IMR-90 (cell line): ENCODE measurements around the gene CENPU. TPM values are rescaled to one million over a fixed set of nuclear protein-coding genes. Genes with fewer than 3 reads are reported as not detected.

Experiments used
- ATAC-seq: fragments of 200-7000 bp; cut with Tn5 transposase; 2 replicates; pipeline ENCODE4 v1.9.1; 2020; ENCODE audit warnings: low read depth, mild to moderate bottlenecking, moderate library complexity
- BruUV-seq: library from RNA; stranded (reverse); fragments of 400-500 nt; replicated peaks from 2 replicates; lab custom pipeline; 2021; lab: Mats Ljungman, UMichigan
- CTCF ChIA-PET: fragments of 300-600 bp; formaldehyde crosslinking; extraction: SDS; loops from one replicate; lab custom pipeline; 2021; ENCODE audit warnings: antibody characterized with exemption; lab: Yijun Ruan, JAX
- POLR2A ChIA-PET: fragments of 300-600 bp; sonication (Branson Sonifier 250); formaldehyde crosslinking; loops from one replicate; lab custom pipeline; 2022; ENCODE audit warnings: antibody characterized with exemption; ENCODE audit not compliant: unreplicated experiment; lab: Charles Lee
- DNase-seq: peaks from one replicate; pipeline ENCODE4 v3.0.0; 2013
- H2AFZ ChIP-seq: replicated peaks from 2 replicates; pipeline ENCODE3; 2013; ENCODE audit warnings: low read length, mild to moderate bottlenecking; ENCODE audit not compliant: poor library complexity
- H2AK5ac ChIP-seq: 2 replicates; pipeline ENCODE4 v1.6.1; 2013; ENCODE audit warnings: low read depth, low read length, inconsistent platforms
- H2AK9ac ChIP-seq: replicated peaks from 2 replicates; pipeline ENCODE3; 2013; ENCODE audit warnings: mild to moderate bottlenecking, low read depth, low read length, moderate library complexity; ENCODE audit not compliant: poor library complexity
- H2BK120ac ChIP-seq: 2 replicates; pipeline ENCODE4 v1.6.1; 2013; ENCODE audit warnings: low read depth, low read length, inconsistent platforms
- H2BK15ac ChIP-seq: 3 replicates; pipeline ENCODE4 v1.6.1; 2013; ENCODE audit warnings: low read depth, low read length, inconsistent platforms
- H2BK20ac ChIP-seq: 2 replicates; pipeline ENCODE4 v1.6.1; 2013; ENCODE audit warnings: low read depth, mild to moderate bottlenecking, inconsistent platforms, low read length, moderate library complexity
- H2BK5ac ChIP-seq: 2 replicates; pipeline ENCODE4 v1.6.1; 2013; ENCODE audit warnings: mild to moderate bottlenecking, low read depth, low read length, inconsistent platforms; ENCODE audit not compliant: poor library complexity, severe bottlenecking
- H3K14ac ChIP-seq: replicated peaks from 2 replicates; pipeline ENCODE4 v1.6.1; 2013; ENCODE audit warnings: low read depth, low read length, inconsistent platforms
- H3K18ac ChIP-seq: 2 replicates; pipeline ENCODE4 v1.6.1; 2013; ENCODE audit warnings: low read depth, low read length, control low read depth
- H3K23ac ChIP-seq: 2 replicates; pipeline ENCODE4 v1.6.1; 2013; ENCODE audit warnings: low read depth, low read length, inconsistent platforms
- H3K27ac ChIP-seq: 2 replicates; pipeline ENCODE4 v1.5.1; 2013; ENCODE audit warnings: mild to moderate bottlenecking, control low read depth, low read length; ENCODE audit not compliant: insufficient read depth
- H3K27me3 ChIP-seq: 2 replicates; pipeline ENCODE4 v1.6.1; 2013; ENCODE audit warnings: low read length; ENCODE audit not compliant: control insufficient read depth, insufficient read depth
- H3K36me3 ChIP-seq: 2 replicates; pipeline ENCODE4 v1.6.1; 2013; ENCODE audit warnings: low read length, mixed read lengths; ENCODE audit not compliant: control insufficient read depth, insufficient read depth
- H3K4ac ChIP-seq: 2 replicates; pipeline ENCODE4 v1.6.1; 2013; ENCODE audit warnings: low read depth, low read length, inconsistent platforms
- H3K4me1 ChIP-seq: 2 replicates; pipeline ENCODE4 v1.6.1; 2013; ENCODE audit warnings: low read length, mixed read lengths; ENCODE audit not compliant: control insufficient read depth, insufficient read depth
- H3K4me2 ChIP-seq: 2 replicates; pipeline ENCODE4 v1.6.1; 2013; ENCODE audit warnings: low read depth, mild to moderate bottlenecking, control low read depth, low read length, moderate library complexity
- H3K4me3 ChIP-seq: 2 replicates; pipeline ENCODE4 v1.5.1; 2013; ENCODE audit warnings: low read depth, mild to moderate bottlenecking, control low read depth, low read length, moderate library complexity; ENCODE audit not compliant: insufficient read depth
- H3K56ac ChIP-seq: 2 replicates; pipeline ENCODE4 v1.6.1; 2013; ENCODE audit warnings: low read length, inconsistent platforms; ENCODE audit not compliant: insufficient read depth; ENCODE audit errors: extremely low read depth
- H3K79me1 ChIP-seq, 2 experiments: 2 replicates each; pipeline ENCODE4 v1.6.1; 2013; ENCODE audit warnings: low read length in 2 of 2, inconsistent platforms in 1 of 2, low read depth in 1 of 2
- H3K9ac ChIP-seq: 2 replicates; pipeline ENCODE4 v1.6.1; 2013; ENCODE audit warnings: low read depth, low read length, control low read depth
- H3K9me1 ChIP-seq: 2 replicates; pipeline ENCODE4 v1.6.1; 2013; ENCODE audit warnings: low read length, inconsistent platforms; ENCODE audit not compliant: insufficient read depth
- H3K9me3 ChIP-seq: 2 replicates; pipeline ENCODE4 v1.6.1; 2013; ENCODE audit warnings: low read length; ENCODE audit not compliant: control insufficient read depth, insufficient read depth
- H4K20me1 ChIP-seq: 2 replicates; pipeline ENCODE4 v1.6.1; 2013; ENCODE audit warnings: low read length, inconsistent platforms; ENCODE audit not compliant: insufficient read depth
- H4K5ac ChIP-seq: 2 replicates; pipeline ENCODE4 v1.6.1; 2013; ENCODE audit warnings: mild to moderate bottlenecking, low read depth, low read length, control low read depth
- H4K8ac ChIP-seq, 2 experiments: 2 replicates each; pipeline ENCODE4 v1.6.1; 2013; ENCODE audit warnings: low read depth in 2 of 2, low read length in 2 of 2, control low read depth in 1 of 2, inconsistent platforms in 1 of 2
- H4K91ac ChIP-seq: 2 replicates; pipeline ENCODE4 v1.6.1; 2013; ENCODE audit warnings: low read depth, low read length, inconsistent platforms; ENCODE audit not compliant: insufficient read depth
- BHLHE40 ChIP-seq: fragments of 150-350 bp; IDR thresholded peaks from 2 replicates; pipeline ENCODE4 v1.6.1; 2016; ENCODE audit warnings: mild to moderate bottlenecking, low read depth, low read length
- CTCF ChIP-seq: conservative IDR thresholded peaks from 2 replicates; pipeline ENCODE4 v1.5.1; 2012; ENCODE audit warnings: mild to moderate bottlenecking, low read depth, low read length, improper control_type of control experiment
- ELK1 ChIP-seq: fragments of 150-350 bp; IDR thresholded peaks from 2 replicates; pipeline ENCODE4 v1.6.1; 2016; ENCODE audit warnings: low read depth, mild to moderate bottlenecking, low read length, moderate library complexity, borderline replicate concordance
- FOS ChIP-seq: fragments of 150-350 bp; IDR thresholded peaks from 2 replicates; pipeline ENCODE4 v1.6.1; 2016; ENCODE audit warnings: low read depth, low read length
- MAFK ChIP-seq: IDR thresholded peaks from 2 replicates; pipeline ENCODE4 v1.6.1; 2012; ENCODE audit warnings: low read depth, low read length, improper control_type of control experiment
- MXI1 ChIP-seq: IDR thresholded peaks from 2 replicates; pipeline ENCODE4 v1.6.1; 2012; ENCODE audit warnings: low read depth, mild to moderate bottlenecking, low read length, moderate library complexity, borderline replicate concordance
- RAD21 ChIP-seq: IDR thresholded peaks from 2 replicates; pipeline ENCODE4 v1.6.1; 2012; ENCODE audit warnings: low read length, improper control_type of control experiment
- WGBS, 2 experiments: methylation state at CpG; one replicate each; pipeline versions ENCODE4 v1.1.5 to v1.1.7; 2013; ENCODE audit warnings: missing lambda C conversion rate in 2 of 2; ENCODE audit not compliant: insufficient read length in 1 of 2; ENCODE audit errors: extremely low coverage in 2 of 2; 5-methylcytosine and 5-hydroxymethylcytosine counted together
- dilution Hi-C: fragments of 300-500 bp; cut with HindIII; formaldehyde crosslinking; loops from one replicate; pipeline ENCODE4 v1.14.3; 2018; ENCODE audit warnings: low sequenced_read_pairs; ENCODE audit not compliant: unreplicated experiment
- in situ Hi-C: fragments of 300-500 bp; cut with MboI; formaldehyde crosslinking; loops from 3 replicates; pipeline ENCODE4 v1.14.3; 2019; ENCODE audit warnings: low sequenced_read_pairs, inconsistent platforms, mixed read lengths
- intact Hi-C: fragments of 100-400 bp; cut with micrococcal nuclease; formaldehyde crosslinking; loops from 2 replicates; pipeline ENCODE4 v1.10.0; 2022
- polyA plus RNA-seq, 3 experiments: library from polyadenylated mRNA; depleted of rRNA; stranded (reverse); fragments of >200 nt; gene quantifications; 2 replicates each; pipeline ENCODE4 v1.2.3, GENCODE V29; 2012; ENCODE audit warnings: low replicate concordance in 1 of 3
- total RNA-seq: library from RNA; depleted of rRNA; stranded (reverse); fragments of >200 nt; gene quantifications from 2 replicates; pipeline ENCODE4 v1.2.3, GENCODE V29; 2012

Gene CENPU
- total and polyA plus RNA-seq, 2 of the 4 experiments (the other 2 are of a cell fraction), result 13.6 to 14.6 TPM

- no peaks in the 10 kb centered on the region for H3K9me1 ChIP-seq
- H2AK9ac ChIP-seq, result peak overlapping the region; percentile 94
- ChIA-PET POLR2A (interaction anchor here (0.6 to 1.3 kb wide), 5 partner anchors 13 to 1343 kb away, joined by 3 to 11 read pairs (median 5); no protein-coding TSS in a partner anchor), CTCF (interaction anchor here (0.6 kb wide), 1 partner anchor 164 kb away, joined by 3 read pairs; no protein-coding TSS in a partner anchor)
- H2BK5ac ChIP-seq, result peak overlapping the region; percentile 36
- WGBS, 2 experiments, result 32% methylated on average over 6 of the region's 21 CpGs; no CpG with 5 or more reads in 1 of the 2 experiments
- peaks cover 6% of the 10 kb centered on the region for H3K4me1 ChIP-seq
- in situ Hi-C loops, result no loop called here
- peak overlapping the region; percentile 95 for H3K56ac ChIP-seq
- intact Hi-C loops, result loop anchor here (1.0 to 10.0 kb wide), 6 partner anchors 84 to 387 kb away; partner anchors contain the start of genes ACSL1, CENPU and IRF2
- peak overlapping the region; percentile 99 for H3K14ac ChIP-seq
- ATAC-seq (peak; percentile 18), DNase-seq (peak; percentile 65)
- TSS peak; percentile 86 for BruUV-seq
- peak overlapping the region; percentile 73 for H2BK120ac ChIP-seq
- H3K23ac ChIP-seq, result peak overlapping the region; percentile 99
- H4K5ac ChIP-seq, result peak overlapping the region; percentile 77
- H3K79me1 ChIP-seq, result peaks cover 27 to 31% of the 10 kb centered on the region in 2 experiments
- H2AFZ ChIP-seq, result peak overlapping the region; percentile 93
- no peaks in the 10 kb centered on the region for H3K27me3 ChIP-seq
- H3K36me3 ChIP-seq, result no peaks in the 10 kb centered on the region
- peak overlapping the region; percentile 70 for H3K27ac ChIP-seq
- H4K91ac ChIP-seq, result peak overlapping the region; percentile 98
- peak overlapping the region; percentile 87 for H3K4me2 ChIP-seq
- H2BK15ac ChIP-seq, result peak overlapping the region; percentile 73; the same call in 1 of the 3 replicates
- no peaks in the 10 kb centered on the region for H3K9me3 ChIP-seq
- dilution Hi-C loops, result no loop called here
- H3K18ac ChIP-seq, result peak overlapping the region; percentile 14
- H2BK20ac ChIP-seq, result no peak overlapping the region
- peak overlapping the region; percentile 98 for H3K4ac ChIP-seq
- peaks cover 15% of the 10 kb centered on the region; the same call in 1 of the 2 replicates for H4K20me1 ChIP-seq
- peak overlapping the region; percentile 92 for H3K9ac ChIP-seq
- TF ChIP-seq BHLHE40 (no peak), RAD21 (0 out of 2 replicates have a peak, but pooled peaks have one; percentile 8), MXI1 (peak; percentile 61; the same call in 1 of the 2 replicates), CTCF (no peak), MAFK (no peak), FOS (no peak), ELK1 (no peak)
- H3K4me3 ChIP-seq, result peak overlapping the region; percentile 63
- peak overlapping the region; percentile 89 to 94 for H4K8ac ChIP-seq
- H2AK5ac ChIP-seq, result peak overlapping the region; percentile 92
Measured at GRCh38 chr4:184649971-184650855, 83.7 kb downstream of the CENPU start.
